Calu3 (cell line): ENCODE results near the gene SESN1. TPM values are rescaled to one million over a fixed set of nuclear protein-coding genes. Genes with fewer than 3 reads are reported as not detected.

Experiments used
- BruUV-seq: library from RNA; stranded (reverse); fragments of 400-500 nt; replicated peaks from 2 replicates; lab custom pipeline; 2021; lab: Mats Ljungman, UMichigan
- CTCF ChIA-PET: fragments of 300-600 bp; sonication (Branson Sonifier 250); formaldehyde crosslinking; loops from one replicate; lab custom pipeline; 2022; ENCODE audit warnings: antibody characterized with exemption; lab: Charles Lee
- DNase-seq: peaks from one replicate; pipeline ENCODE4 v3.0.0; 2022
- H3K27ac Mint-ChIP-seq: one replicate; pipeline ENCODE4 v1.8.0; 2022; ENCODE audit warnings: mixed read lengths; ENCODE audit not compliant: unreplicated experiment
- H3K27me3 Mint-ChIP-seq: one replicate; pipeline ENCODE4 v1.8.0; 2022; ENCODE audit warnings: mixed read lengths; ENCODE audit not compliant: unreplicated experiment
- H3K36me3 Mint-ChIP-seq: one replicate; pipeline ENCODE4 v1.8.0; 2022; ENCODE audit warnings: mild to moderate bottlenecking, moderate library complexity, mixed read lengths; ENCODE audit not compliant: insufficient read depth, unreplicated experiment
- H3K4me1 Mint-ChIP-seq: one replicate; pipeline ENCODE4 v1.8.0; 2022; ENCODE audit warnings: mild to moderate bottlenecking, low read depth, mixed read lengths; ENCODE audit not compliant: unreplicated experiment
- H3K4me3 Mint-ChIP-seq: one replicate; pipeline ENCODE4 v1.8.0; 2022; ENCODE audit warnings: mild to moderate bottlenecking, low read depth, moderate library complexity, mixed read lengths; ENCODE audit not compliant: unreplicated experiment
- H3K9me3 Mint-ChIP-seq: one replicate; pipeline ENCODE4 v1.8.0; 2022; ENCODE audit warnings: low read depth, mixed read lengths; ENCODE audit not compliant: unreplicated experiment
- CTCF ChIP-seq: fragments of 200-600 bp; IDR thresholded peaks from one replicate; pipeline ENCODE4 v1.8.0; 2022; ENCODE audit warnings: antibody characterized with exemption; ENCODE audit not compliant: unreplicated experiment
- intact Hi-C: fragments of 100-400 bp; cut with micrococcal nuclease; formaldehyde crosslinking; loops from one replicate; pipeline ENCODE4 v1.10.0; 2022; ENCODE audit not compliant: unreplicated experiment
- total RNA-seq: library from RNA; stranded (reverse); gene quantifications from 2 replicates; pipeline ENCODE4 v1.2.3, GENCODE V29; 2022

Gene SESN1
- total RNA-seq, 1 experiment from 2014 or later, result 5.9 TPM

- H3K4me1 Mint-ChIP-seq, result peaks cover 2% of the 10 kb centered on the region
- H3K36me3 Mint-ChIP-seq, result no peaks in the 10 kb centered on the region
- H3K4me3 Mint-ChIP-seq, result no peak overlapping the region
- DNase-seq, result peak; percentile 58
- CTCF ChIA-PET, result interaction anchor here (0.5 to 2.5 kb wide), 6 partner anchors 15 to 970 kb away, joined by 3 to 12 read pairs (median 3); partner anchors contain the start of genes ARMC2, CEP57L1 and SESN1
- intact Hi-C loops, result loop anchor here (1.0 to 5.0 kb wide), 3 partner anchors 181 to 531 kb away; no protein-coding TSS in a partner anchor
- H3K27ac Mint-ChIP-seq, result no peak overlapping the region
- H3K9me3 Mint-ChIP-seq, result no peaks in the 10 kb centered on the region
- TF ChIP-seq CTCF, result peak; percentile 58
- no peaks in the 10 kb centered on the region for H3K27me3 Mint-ChIP-seq
- BruUV-seq, result no TSS peak
These were observed 21.1 kb downstream of the SESN1 start for GRCh38 chr6:109073344-109074132.

GRCh38 chr6:109071125-109071917 lies 23.3 kb downstream of the SESN1 start:
- CTCF ChIA-PET, result interaction anchor here (0.6 to 2.2 kb wide), 4 partner anchors 313 to 1578 kb away, joined by 3 to 12 read pairs (median 4); no protein-coding TSS in a partner anchor
- peaks cover 8% of the 10 kb centered on the region for H3K4me1 Mint-ChIP-seq
- no peak overlapping the region for H3K4me3 Mint-ChIP-seq
- TF ChIP-seq CTCF, result no peak
- H3K36me3 Mint-ChIP-seq, result no peaks in the 10 kb centered on the region
- intact Hi-C loops, result loop anchor here (5.0 kb wide), 1 partner anchor 179 kb away; no protein-coding TSS in a partner anchor
- no peak for DNase-seq
- H3K27me3 Mint-ChIP-seq, result no peaks in the 10 kb centered on the region
- no peaks in the 10 kb centered on the region for H3K9me3 Mint-ChIP-seq
- H3K27ac Mint-ChIP-seq, result no peak overlapping the region
- no TSS peak for BruUV-seq

GRCh38 chr6:109069746-109070145 lies 24.9 kb downstream of the SESN1 start:
- BruUV-seq, result no TSS peak
- TF ChIP-seq CTCF, result no peak
- no peaks in the 10 kb centered on the region for H3K36me3 Mint-ChIP-seq
- intact Hi-C loops, result loop anchor here (5.0 kb wide), 1 partner anchor 177 kb away; no protein-coding TSS in a partner anchor
- no peaks in the 10 kb centered on the region for H3K27me3 Mint-ChIP-seq
- no peak overlapping the region for H3K4me3 Mint-ChIP-seq
- CTCF ChIA-PET, result interaction anchor here (0.6 kb wide), 1 partner anchor 137 kb away, joined by 3 read pairs; no protein-coding TSS in a partner anchor
- peaks cover 8% of the 10 kb centered on the region for H3K4me1 Mint-ChIP-seq
- H3K27ac Mint-ChIP-seq, result no peak overlapping the region
- H3K9me3 Mint-ChIP-seq, result no peaks in the 10 kb centered on the region
- no peak for DNase-seq

- no peaks in the 10 kb centered on the region for H3K36me3 Mint-ChIP-seq
- intact Hi-C loops, result no loop called here
- BruUV-seq, result no TSS peak
- no peak overlapping the region for H3K27ac Mint-ChIP-seq
- CTCF ChIA-PET, result no interaction called here
- H3K27me3 Mint-ChIP-seq, result no peaks in the 10 kb centered on the region
- H3K4me3 Mint-ChIP-seq, result no peak overlapping the region
- TF ChIP-seq CTCF, result no peak
- H3K4me1 Mint-ChIP-seq, result peaks cover 12% of the 10 kb centered on the region
- H3K9me3 Mint-ChIP-seq, result no peaks in the 10 kb centered on the region
- no peak for DNase-seq
These were observed 31.8 kb downstream of the SESN1 start for GRCh38 chr6:109062767-109063352.
